ENCODE data around the gene P3H3. TPM values are rescaled to one million over a fixed set of nuclear protein-coding genes. Genes with fewer than 3 reads are reported as not detected.

P3H3 gene
- polyA plus RNA-seq, 1 donor (not counting 4 experiments of a cell fraction or from before 2014, with no cell fraction given): 3.9 TPM

DNA sequence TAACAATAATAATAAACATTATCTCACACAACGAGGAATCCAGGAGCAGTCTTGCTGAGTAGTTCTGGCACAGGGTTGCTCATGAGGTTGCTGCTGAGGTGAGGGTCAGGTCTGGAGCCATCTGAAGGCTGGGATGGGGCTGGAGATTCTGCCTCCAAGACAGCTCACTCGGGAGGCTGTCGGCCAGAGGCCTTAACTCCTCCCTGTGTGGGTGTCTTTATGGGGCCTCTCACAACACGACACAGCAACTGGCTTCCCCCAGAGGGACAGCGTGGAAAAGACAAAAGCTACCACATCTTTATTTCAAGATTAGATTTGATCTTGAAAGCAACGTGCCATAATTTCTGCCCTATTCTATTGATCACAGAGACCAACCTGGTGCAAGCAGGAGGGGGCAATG is 46.1 kb upstream of the P3H3 start:
- FAIRE-seq (no peak), DNase-seq (ENCODE audit: low read depth, low spot score) (no peak)
- Histone ChIP-seq H2AFZ (ENCODE audit: control insufficient read depth, low read length) (no peak overlapping the region), H3K9ac (ENCODE audit: control insufficient read depth, extremely low read depth, insufficient read depth, low read length) (no peak overlapping the region), H3K27me3 (ENCODE audit: control insufficient read depth, extremely low read depth, insufficient read depth, low read length) (peaks cover 14% of the 10 kb centered on the region), H3K36me3 (ENCODE audit: control insufficient read depth in 2 of 2, extremely low read depth in 1 of 2, insufficient read depth in 2 of 2, low read length in 2 of 2) (no peaks in the 10 kb centered on the region), H3K79me2 (ENCODE audit: control insufficient read depth, insufficient read depth, low read length) (no peaks in the 10 kb centered on the region), H3K4me1 (ENCODE audit: control insufficient read depth, extremely low read depth, insufficient read depth, low read length) (peaks cover 8% of the 10 kb centered on the region), H3K9me3 (ENCODE audit: control insufficient read depth, low read depth, low read length) (no peaks in the 10 kb centered on the region), H3K27ac (ENCODE audit: control insufficient read depth, insufficient read depth, low read length) (no peak overlapping the region), H3K9me1 (ENCODE audit: control insufficient read depth, extremely low read depth, insufficient read depth, low read length) (no peaks in the 10 kb centered on the region), H3K4me3 (ENCODE audit: control insufficient read depth in 2 of 3, extremely low read depth in 1 of 3, insufficient read depth in 2 of 3, low read depth in 1 of 3, low read length in 3 of 3) (no peak overlapping the region), H4K20me1 (ENCODE audit: control insufficient read depth, extremely low read depth, insufficient read depth, low read length) (no peaks in the 10 kb centered on the region), H3K4me2 (ENCODE audit: control insufficient read depth, extremely low read depth, insufficient read depth, low read depth, low read length) (no peak overlapping the region)
- TF ChIP-seq EZH2 (IDR thresholded peaks at IDR 0.05; ENCODE audit: low read length): no peak
- TF ChIP-seq, protein P1, sequence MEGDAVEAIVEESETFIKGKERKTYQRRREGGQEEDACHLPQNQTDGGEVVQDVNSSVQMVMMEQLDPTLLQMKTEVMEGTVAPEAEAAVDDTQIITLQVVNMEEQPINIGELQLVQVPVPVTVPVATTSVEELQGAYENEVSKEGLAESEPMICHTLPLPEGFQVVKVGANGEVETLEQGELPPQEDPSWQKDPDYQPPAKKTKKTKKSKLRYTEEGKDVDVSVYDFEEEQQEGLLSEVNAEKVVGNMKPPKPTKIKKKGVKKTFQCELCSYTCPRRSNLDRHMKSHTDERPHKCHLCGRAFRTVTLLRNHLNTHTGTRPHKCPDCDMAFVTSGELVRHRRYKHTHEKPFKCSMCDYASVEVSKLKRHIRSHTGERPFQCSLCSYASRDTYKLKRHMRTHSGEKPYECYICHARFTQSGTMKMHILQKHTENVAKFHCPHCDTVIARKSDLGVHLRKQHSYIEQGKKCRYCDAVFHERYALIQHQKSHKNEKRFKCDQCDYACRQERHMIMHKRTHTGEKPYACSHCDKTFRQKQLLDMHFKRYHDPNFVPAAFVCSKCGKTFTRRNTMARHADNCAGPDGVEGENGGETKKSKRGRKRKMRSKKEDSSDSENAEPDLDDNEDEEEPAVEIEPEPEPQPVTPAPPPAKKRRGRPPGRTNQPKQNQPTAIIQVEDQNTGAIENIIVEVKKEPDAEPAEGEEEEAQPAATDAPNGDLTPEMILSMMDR (optimal IDR thresholded peaks at IDR 0.05 in 1 of 3, IDR thresholded peaks at IDR 0.05 in 1 of 3, conservative IDR thresholded peaks at IDR 0.05 in 1 of 3; ENCODE audit: extremely low read depth in 1 of 3, insufficient read depth in 2 of 3, low read length in 3 of 3): no peak
- dilution Hi-C loops (cut with MboI; ENCODE audit: extremely low pct_ligation_motif_present, low sequenced_read_pairs): no loop called here

DNA sequence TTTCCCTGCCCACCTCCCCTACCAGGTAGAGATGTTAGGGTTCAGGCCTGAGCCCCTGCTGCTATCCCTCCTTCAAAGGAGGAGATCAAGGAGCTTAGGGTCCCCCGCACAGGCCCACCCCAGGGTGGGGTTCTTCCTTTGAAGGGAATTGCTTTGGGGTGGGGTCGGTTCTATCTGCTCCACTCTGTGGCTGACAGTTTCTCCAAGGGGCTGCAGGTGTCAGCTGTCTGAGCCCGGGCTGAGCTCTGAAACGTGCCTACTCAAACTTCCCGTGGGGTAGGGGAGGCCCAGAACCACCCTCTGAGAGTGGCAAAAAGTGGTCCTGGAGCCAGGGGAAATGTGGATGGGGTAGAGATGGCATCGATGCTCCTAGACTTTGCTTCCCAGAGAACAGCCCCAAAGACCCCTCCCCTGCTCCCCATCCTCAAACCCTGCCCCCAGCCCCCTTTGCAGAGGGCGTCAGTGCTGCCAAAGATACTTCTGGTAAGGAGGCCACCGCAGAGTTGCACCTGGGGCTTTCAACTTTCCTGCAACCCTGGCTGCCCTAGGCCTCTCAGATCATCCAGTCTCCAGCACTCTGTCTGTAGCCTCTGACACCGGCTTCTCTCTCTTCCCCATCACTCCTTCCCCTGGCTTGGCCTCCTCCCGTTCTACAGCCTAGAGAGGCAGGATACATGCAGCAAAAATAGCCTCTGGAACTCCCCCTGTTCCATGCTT is 45.2 kb upstream of the P3H3 start:
- DNase-seq (ENCODE audit: low read depth, low spot score): no peak
- no peaks in the 10 kb centered on the region for H3K79me2 ChIP-seq (ENCODE audit: control insufficient read depth, insufficient read depth, low read length)
- no peaks in the 10 kb centered on the region for H4K20me1 ChIP-seq (ENCODE audit: control insufficient read depth, extremely low read depth, insufficient read depth, low read length)
- FAIRE-seq: no peak
- no peak overlapping the region for H2AFZ ChIP-seq (ENCODE audit: control insufficient read depth, low read length)
- TF ChIP-seq, protein P1 (optimal IDR thresholded peaks at IDR 0.05 in 1 of 3, IDR thresholded peaks at IDR 0.05 in 1 of 3, conservative IDR thresholded peaks at IDR 0.05 in 1 of 3; ENCODE audit: extremely low read depth in 1 of 3, insufficient read depth in 2 of 3, low read length in 3 of 3): no peak
- TF ChIP-seq EZH2 (IDR thresholded peaks at IDR 0.05; ENCODE audit: low read length): no peak
- no peaks in the 10 kb centered on the region for H3K9me3 ChIP-seq (ENCODE audit: control insufficient read depth, low read depth, low read length)
- no peak overlapping the region for H3K9ac ChIP-seq (ENCODE audit: control insufficient read depth, extremely low read depth, insufficient read depth, low read length)
- H3K9me1 ChIP-seq (ENCODE audit: control insufficient read depth, extremely low read depth, insufficient read depth, low read length): no peaks in the 10 kb centered on the region
- H3K4me3 ChIP-seq (ENCODE audit: control insufficient read depth in 2 of 3, extremely low read depth in 1 of 3, insufficient read depth in 2 of 3, low read depth in 1 of 3, low read length in 3 of 3): no peak overlapping the region
- dilution Hi-C loops (cut with MboI; ENCODE audit: extremely low pct_ligation_motif_present, low sequenced_read_pairs): no loop called here
- H3K27ac ChIP-seq (ENCODE audit: control insufficient read depth, insufficient read depth, low read length): no peak overlapping the region
- peaks cover 5% of the 10 kb centered on the region for H3K27me3 ChIP-seq (ENCODE audit: control insufficient read depth, extremely low read depth, insufficient read depth, low read length)
- H3K4me1 ChIP-seq (ENCODE audit: control insufficient read depth, extremely low read depth, insufficient read depth, low read length): peaks cover 8% of the 10 kb centered on the region
- H3K4me2 ChIP-seq (ENCODE audit: control insufficient read depth, extremely low read depth, insufficient read depth, low read depth, low read length): no peak overlapping the region
- no peaks in the 10 kb centered on the region for H3K36me3 ChIP-seq (ENCODE audit: control insufficient read depth in 2 of 2, extremely low read depth in 1 of 2, insufficient read depth in 2 of 2, low read length in 2 of 2)

Data from keratinocyte (primary cell).